ENCODE measurements around the gene RAD51B.

The RAD51B gene

GRCh38 chr14:68124979-68125731 is 305.6 kb downstream of the RAD51B start:
- no peak for DNase-seq

GRCh38 chr14:68127166-68127565 is 307.6 kb downstream of the RAD51B start:
- no peak for DNase-seq

DNA sequence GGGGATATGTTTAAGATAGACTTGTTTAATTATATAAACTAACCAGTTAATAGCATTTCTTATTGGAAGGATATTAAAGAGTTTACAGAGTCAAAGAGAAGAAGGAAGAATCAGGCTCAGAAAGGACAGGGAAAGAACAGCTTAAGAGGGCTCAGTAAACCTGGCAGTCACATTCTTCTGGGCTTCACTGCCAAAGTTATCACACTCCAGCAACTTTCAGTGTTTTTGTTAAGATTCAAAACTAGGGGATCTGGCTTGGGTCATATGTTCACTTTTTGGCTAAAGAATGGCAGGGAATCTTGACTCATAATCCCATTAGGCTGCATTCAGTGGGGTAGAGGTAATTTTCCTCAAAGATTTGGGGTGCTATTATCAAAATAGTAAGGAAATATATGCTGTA is 312.3 kb downstream of the RAD51B start:
- DNase-seq, result peak in 1 of 2 experiments; percentile 24

- DNase-seq, result no peak
Observed at GRCh38 chr14:68132563-68133121, 313.1 kb downstream of the RAD51B start.

DNA sequence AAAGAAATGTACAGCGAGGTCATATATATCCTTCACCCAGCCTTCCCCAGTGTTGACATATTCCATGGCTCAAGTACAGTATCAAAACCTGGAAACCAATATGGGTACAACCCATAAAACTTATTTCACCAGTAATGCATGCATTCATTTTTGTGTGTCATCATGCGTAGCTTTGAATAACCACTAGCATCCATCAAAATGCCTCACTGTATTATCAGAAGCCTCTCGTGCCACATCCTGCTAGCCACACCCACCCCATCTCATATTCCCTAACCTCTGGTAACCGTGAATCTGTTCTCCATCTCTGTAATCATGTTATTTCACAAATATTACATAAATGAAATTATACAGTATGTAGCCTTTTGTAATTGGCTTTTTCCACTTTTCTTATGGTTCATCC is 314.3 kb downstream of the RAD51B start:
- no peak for DNase-seq

GRCh38 chr14:68135028-68135427 is 315.4 kb downstream of the RAD51B start:
- DNase-seq, result no peak

DNA sequence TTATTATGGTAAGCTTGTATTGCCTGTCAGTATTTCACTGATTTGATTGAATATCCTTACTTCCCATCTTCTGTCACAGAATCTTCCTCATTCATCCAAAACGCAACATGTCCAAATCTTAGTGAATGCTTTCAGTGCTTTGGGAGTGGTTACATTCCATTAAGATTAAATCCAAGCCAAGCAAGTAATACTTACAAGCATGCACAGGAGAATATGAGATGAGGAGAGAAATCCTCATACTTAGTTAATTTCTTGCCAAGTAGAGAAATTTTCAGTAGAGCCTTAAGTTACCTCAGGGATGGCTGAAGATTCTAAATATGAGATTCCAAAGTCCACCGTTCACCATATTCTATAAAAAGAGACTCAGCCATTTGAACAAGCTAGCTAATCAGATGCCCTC is 316.0 kb downstream of the RAD51B start:
- DNase-seq, result no peak

DNA sequence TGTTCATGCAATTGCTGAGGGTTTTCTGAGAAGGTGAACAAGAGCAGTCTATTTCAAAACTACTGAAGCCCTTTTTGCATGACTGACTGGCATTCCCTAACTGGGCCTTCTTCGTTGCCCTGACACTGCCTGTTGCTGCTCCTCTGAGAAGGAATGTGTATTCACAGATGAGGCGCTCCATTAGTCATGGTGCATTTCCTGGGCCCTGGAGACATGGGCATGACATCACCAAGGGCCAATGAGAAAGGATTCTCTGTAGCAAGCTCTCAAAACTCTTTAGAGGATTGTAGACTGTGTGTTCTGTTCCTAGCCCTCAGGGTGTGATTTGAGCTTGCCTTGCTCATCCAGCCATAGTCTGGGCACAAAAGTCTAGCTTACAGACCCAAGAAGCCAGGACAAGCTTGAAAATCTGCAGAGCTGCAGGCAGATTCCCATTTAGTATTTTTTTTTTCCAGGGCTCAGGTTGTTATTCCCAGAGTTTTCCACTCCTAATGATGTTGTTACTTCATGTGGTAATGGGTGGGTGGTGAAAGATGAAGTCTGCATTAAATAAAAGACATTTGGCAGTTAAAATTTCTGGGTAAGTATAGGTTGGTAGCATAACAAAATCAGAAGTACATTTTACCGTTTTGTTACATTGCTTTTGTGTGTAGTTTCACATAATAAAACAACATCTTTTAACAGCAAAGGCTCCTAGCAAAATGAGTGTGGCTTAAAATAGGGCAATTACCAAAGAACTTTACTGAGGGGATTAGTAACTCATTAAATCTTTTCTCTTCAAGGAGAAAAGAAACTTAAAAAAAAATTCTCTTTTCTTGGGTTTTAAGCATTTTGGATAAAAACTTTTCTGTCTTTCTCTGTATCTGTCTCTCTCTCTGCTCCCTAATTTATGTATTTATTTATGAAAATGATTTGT is 318.4 kb downstream of the RAD51B start:
- peak; percentile 17 to 61 for DNase-seq

DNA sequence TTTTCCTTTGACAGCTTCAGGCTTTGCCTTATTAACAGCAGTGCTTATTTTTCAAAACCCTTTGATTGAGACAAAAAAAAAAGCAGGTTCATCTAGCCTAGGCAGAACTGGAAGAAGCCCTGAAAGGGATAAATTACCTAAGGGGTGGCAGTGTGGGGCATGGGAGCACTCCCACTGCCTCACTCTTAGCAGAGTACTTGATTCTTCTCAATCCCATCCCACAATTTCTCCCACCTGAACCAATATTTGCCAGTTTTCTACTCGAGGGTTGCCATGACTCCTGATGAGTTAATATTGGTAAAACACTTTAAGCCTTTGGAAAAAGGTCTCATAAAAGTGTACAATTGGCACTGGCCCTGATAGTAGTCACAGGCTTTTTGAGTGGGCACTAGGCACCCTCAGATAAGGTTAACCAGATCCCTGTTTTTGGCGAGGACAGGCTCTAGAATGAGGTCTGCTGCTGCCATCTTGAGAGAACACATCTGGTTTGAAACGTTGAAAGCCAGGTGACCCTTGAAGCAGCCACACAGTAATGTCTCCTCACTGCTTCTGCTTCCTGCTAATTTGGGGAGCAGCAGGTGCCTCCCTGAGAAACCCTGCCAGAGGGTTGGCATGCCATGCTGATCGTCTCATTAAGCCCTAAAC is 320.0 kb downstream of the RAD51B start:
- no peak for DNase-seq

DNA sequence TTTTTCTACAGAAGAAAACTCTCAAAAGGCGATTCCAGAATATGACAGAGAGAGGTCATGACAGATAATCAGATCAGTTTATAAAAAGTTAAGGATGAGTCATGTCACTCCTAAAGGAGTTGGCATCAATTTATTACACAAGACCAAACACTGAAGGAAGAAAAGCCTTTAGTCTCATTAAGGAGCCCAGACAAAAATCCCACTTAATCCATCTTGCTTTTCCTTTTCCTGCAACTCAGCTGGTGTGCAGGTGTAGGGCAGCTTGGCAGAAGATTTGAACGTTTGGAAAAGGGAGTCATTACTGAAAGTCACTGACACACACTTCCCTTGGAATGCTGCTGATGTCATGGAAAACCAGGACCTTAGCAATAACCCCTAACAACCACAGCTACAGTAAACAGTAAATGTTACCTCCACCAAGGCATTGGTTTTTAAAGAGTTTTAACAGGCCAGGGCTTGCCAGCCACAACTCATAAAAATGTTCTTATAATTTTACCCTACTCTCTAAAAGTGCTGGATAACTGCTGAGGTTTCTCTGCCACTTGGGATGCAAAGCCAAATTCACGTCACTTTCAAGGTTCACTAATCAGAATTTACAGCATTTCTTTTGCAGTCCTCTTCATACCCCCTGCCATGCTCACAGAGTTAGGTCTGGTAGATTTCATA is 320.6 kb downstream of the RAD51B start:
- DNase-seq, result peak; percentile 65 to 69

DNA sequence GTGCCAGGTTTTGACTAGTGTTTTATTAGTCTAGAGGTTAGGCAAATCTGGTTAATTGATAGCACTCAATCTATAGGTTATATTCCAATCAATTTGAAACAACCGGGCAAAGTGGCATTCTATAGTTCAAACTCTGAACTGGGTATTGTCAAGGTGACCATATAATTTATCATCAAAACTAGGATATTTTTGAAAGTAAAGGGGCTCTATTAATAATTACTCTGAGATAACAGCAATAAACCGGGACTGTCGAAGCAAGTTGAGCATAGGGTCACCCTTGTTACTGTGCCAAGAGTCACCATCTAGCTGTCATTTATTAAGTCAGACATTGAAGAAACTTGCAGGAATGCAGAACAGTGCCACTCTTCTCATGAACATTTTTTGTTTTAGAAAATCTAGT is 321.2 kb downstream of the RAD51B start:
- DNase-seq, result no peak

- DNase-seq, result no peak
Observed at GRCh38 chr14:68141281-68142088, 321.9 kb downstream of the RAD51B start.

DNA sequence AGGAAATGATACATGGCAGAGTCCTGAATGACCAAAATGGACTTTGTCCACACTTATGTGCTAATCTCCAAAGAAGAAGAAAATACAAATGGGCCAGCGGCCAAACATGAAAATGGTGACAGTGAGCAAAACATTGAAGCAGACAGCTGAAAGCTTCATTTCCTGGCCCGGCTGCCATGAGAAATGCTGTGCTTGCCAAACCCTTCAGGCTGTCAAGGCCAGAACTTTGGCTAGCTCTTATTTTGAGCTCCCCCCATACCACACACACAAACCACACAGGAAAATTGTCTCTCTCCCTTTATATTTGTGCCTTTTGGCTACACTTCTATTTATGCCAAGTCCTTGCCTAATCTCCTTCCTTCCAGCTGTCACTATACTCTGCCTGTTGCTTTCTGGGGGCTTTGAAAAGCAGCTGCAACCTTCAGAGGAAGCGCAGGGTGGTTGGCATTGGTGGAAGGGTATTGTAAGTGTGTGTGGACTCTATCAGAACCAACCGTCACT is 323.8 kb downstream of the RAD51B start:
- peak; percentile 85 to 96 for DNase-seq

GRCh38 chr14:68144051-68144681 is 324.6 kb downstream of the RAD51B start:
- no peak for DNase-seq

DNA sequence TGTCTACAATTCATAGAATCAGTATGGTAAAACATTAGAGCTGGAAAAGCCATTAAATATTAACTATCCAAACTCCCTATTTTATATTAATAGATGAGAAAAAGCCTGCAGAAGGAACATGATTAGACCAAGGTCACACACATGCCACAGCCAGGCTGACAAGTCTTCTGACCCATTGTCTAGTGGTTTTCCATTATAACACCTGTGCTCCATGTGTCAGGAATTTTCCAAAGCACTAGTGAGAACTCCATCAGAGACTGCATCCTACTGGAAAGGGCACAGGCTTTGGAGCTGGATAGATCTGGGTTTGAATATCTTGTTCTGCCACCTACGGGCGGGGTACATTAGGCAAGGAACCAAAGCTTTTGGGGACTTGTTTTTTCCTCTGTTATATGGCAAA is 325.5 kb downstream of the RAD51B start:
- no peak for DNase-seq

DNA sequence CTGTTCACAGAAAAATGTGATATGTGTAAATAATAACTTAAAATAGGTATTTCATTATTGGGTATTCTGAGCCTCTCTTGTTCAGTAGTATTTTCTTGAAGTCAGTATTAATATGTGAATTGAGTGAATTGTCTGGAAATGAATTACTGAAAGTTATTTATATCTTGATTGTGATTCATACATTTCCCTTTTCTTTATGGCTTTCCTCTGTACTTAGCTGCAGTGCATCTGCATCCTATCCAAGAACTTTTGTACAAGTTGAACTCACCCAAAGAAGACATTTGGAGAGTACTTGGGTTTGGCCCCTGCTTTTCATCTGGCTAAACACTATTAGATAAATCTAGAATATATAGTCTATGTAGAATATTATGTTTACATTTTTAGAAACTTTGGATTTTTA is 326.0 kb downstream of the RAD51B start:
- no peak for DNase-seq

DNA sequence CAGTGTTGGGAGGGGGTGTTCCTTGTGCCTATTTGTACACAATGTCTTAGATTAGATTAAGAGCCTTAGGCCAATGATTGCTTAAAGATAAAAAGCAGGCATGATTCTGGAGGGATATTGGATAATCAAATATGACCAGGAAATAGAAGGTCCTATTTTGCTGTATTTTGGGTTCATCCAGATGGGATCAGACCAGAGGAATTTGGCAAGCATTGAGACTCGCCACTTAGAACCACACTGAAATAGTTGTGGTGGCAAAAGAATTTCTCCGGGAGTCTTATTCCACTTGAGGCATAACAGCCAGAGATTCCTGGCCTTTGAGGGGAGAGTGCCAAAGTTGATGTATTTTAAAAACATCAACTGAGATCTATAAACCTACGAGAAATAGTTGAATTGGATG is 327.2 kb downstream of the RAD51B start:
- DNase-seq, result peak in 1 of 2 experiments; percentile 49

GRCh38 chr14:68147303-68147702 is 327.7 kb downstream of the RAD51B start:
- peak; percentile 5 to 45 for DNase-seq

DNA sequence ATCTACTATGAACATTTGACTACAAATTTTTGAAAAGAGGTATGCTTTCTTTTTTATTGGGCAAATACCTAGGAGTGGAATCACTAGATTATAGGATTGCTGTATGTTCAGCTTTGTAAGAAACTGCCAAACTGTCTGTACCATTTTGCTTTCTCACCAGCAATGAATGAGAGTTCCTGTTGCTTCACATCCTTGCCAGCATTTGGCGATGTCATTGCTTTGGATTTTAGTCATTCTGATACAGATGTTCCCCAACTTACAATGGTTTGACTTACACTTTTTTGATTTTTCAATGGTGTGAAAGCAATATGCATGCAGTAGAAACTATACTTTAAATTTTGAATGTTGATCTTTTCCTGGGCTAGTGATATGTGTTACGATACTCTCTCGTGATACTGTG is 328.7 kb downstream of the RAD51B start:
- DNase-seq, result no peak

DNA sequence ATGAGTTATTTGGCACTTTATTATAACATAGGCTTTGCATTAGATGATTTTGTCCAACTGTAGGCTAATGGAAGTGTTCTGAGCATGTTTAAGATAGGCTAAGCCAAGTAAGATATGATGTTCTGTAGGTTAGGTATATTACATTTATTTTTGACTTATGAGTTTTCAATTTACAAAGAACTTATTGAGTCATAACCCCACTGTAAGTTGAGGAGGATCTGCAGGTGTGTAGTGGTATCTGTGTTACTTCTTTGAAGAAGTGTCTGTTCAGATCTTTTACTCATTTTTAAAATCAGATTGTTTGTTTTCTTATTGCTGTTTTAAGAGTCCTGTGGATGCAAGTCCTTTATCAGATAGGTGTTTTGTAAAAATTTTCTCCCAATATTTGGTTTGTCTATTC is 329.2 kb downstream of the RAD51B start:
- no peak for DNase-seq

GRCh38 chr14:68153275-68153674 is 333.7 kb downstream of the RAD51B start:
- DNase-seq, result no peak
